A549 (cell line): ENCODE results near the gene SMO. TPM values are rescaled to one million over a fixed set of nuclear protein-coding genes. Genes with fewer than 3 reads are reported as not detected.

ENCODE experiments used
- ATAC-seq, 2 experiments: fragments of 200-7000 bp in 1 of 2; fragments of >200 bp in 1 of 2; cut with Nextera tagmentation in 1 of 2; cut with Tn5 transposase in 1 of 2; 3 replicates each; pipeline versions ENCODE4 v1.8.0 to v1.9.1; 2018 to 2020; ENCODE audit warnings: mild to moderate bottlenecking in 1 of 2, moderate library complexity in 1 of 2
- CTCF ChIA-PET: fragments of 300-600 bp; sonication (Branson Sonifier 250); formaldehyde crosslinking; extraction: SDS; loops from one replicate; lab custom pipeline; 2021; ENCODE audit warnings: antibody characterized with exemption, inconsistent platforms; lab: Yijun Ruan, JAX
- POLR2A ChIA-PET: fragments of 350-600 bp; formaldehyde crosslinking; extraction: SDS; loops from one replicate; lab custom pipeline; 2021; ENCODE audit warnings: antibody characterized with exemption, inconsistent platforms; lab: Yijun Ruan, JAX
- DNase-seq, 2 experiments: peaks; one replicate each; pipeline versions ENCODE4 v3.0.0 to v3.0.0-alpha.2; 2011 to 2016; ENCODE audit warnings: low read depth in 1 of 2, low spot score in 1 of 2
- FAIRE-seq: peaks from 2 replicates; lab custom pipeline; 2011; peaks lifted over from hg19 to GRCh38; lab: Jason Lieb, UNC
- H3K27ac ChIP-seq, 2 experiments: fragments of >200 bp; sonication (Bioruptor Twin); formaldehyde crosslinking; 3 replicates each; pipeline ENCODE4 v1.5.1; 2016 to 2017
- H3K4me1 ChIP-seq: fragments of >200 bp; sonication (Bioruptor Twin); formaldehyde crosslinking; 3 replicates; pipeline ENCODE4 v1.6.1; 2016
- H3K4me2 ChIP-seq: fragments of >200 bp; sonication (Bioruptor Twin); formaldehyde crosslinking; 3 replicates; pipeline ENCODE4 v1.6.1; 2016
- H3K4me3 ChIP-seq: fragments of >200 bp; sonication (Bioruptor Twin); formaldehyde crosslinking; 3 replicates; pipeline ENCODE4 v1.5.1; 2016
- H3K9me3 ChIP-seq: fragments of >200 bp; sonication (Bioruptor Twin); formaldehyde crosslinking; 3 replicates; pipeline ENCODE4 v1.6.1; 2016
- BCL3 ChIP-seq: fragments of >200 bp; sonication (Bioruptor Twin); formaldehyde crosslinking; IDR thresholded peaks from 3 replicates; pipeline ENCODE4 v1.6.1; 2016
- CBX2 ChIP-seq: fragments of 200-600 bp; sonication (generic); IDR thresholded peaks from 2 replicates; pipeline ENCODE4 v1.6.1; 2016; ENCODE audit warnings: low read depth, mild to moderate bottlenecking, borderline replicate concordance
- CTCF ChIP-seq: fragments of >200 bp; sonication (Bioruptor Twin); formaldehyde crosslinking; IDR thresholded peaks from 3 replicates; pipeline ENCODE4 v1.5.1; 2016
- EHF ChIP-seq: fragments of 250-450 bp; sonication (Bioruptor Pico); IDR thresholded peaks from 2 replicates; pipeline ENCODE4 v1.5.0; 2020; ENCODE audit warnings: mild to moderate bottlenecking
- EHMT2 ChIP-seq: fragments of 200-600 bp; sonication (generic); IDR thresholded peaks from 2 replicates; pipeline ENCODE4 v1.6.1; 2016; ENCODE audit warnings: antibody characterized with exemption, low read depth, mild to moderate bottlenecking, moderate library complexity
- FOSB ChIP-seq: fragments of 250-450 bp; sonication (Bioruptor Pico); IDR thresholded peaks from 2 replicates; pipeline ENCODE4 v1.5.0; 2020; ENCODE audit warnings: mild to moderate bottlenecking, moderate library complexity
- FOSL2 ChIP-seq, 2 experiments: fragments of 450-650 bp in 1 of 2; fragments of >200 bp in 1 of 2; sonication (Bioruptor Twin) in 1 of 2; formaldehyde crosslinking; IDR thresholded peaks; 2 replicates each; pipeline versions ENCODE4 v1.5.0 to v1.6.1; 2016 to 2020; ENCODE audit warnings: mild to moderate bottlenecking in 1 of 2, moderate library complexity in 1 of 2
- FOXS1 ChIP-seq: fragments of 250-450 bp; sonication (Bioruptor Pico); IDR thresholded peaks from 2 replicates; pipeline ENCODE4 v1.5.0; 2020; ENCODE audit warnings: mild to moderate bottlenecking, moderate library complexity
- GATA3 ChIP-seq: IDR thresholded peaks from 2 replicates; pipeline ENCODE4 v1.6.1; 2012; ENCODE audit warnings: borderline replicate concordance
- HDAC2 ChIP-seq: fragments of 200-600 bp; sonication (generic); IDR thresholded peaks from 2 replicates; pipeline ENCODE4 v1.6.1; 2016
- HES2 ChIP-seq: fragments of >200 bp; sonication (Bioruptor Twin); formaldehyde crosslinking; IDR thresholded peaks from 2 replicates; pipeline ENCODE4 v1.6.1; 2016
- HOXB5 ChIP-seq: fragments of 250-450 bp; sonication (Bioruptor Pico); IDR thresholded peaks from 2 replicates; pipeline ENCODE4 v1.5.0; 2020; ENCODE audit warnings: mild to moderate bottlenecking, moderate library complexity
- JUN ChIP-seq, 2 experiments: fragments of >200 bp; sonication (Bioruptor Twin); formaldehyde crosslinking; IDR thresholded peaks; 2 replicates in 1 of 2; 3 replicates in 1 of 2; pipeline ENCODE4 v1.6.1; 2016 to 2017
- MAX ChIP-seq: IDR thresholded peaks from 2 replicates; pipeline ENCODE4 v1.6.1; 2012
- MAZ ChIP-seq: fragments of 150-350 bp; IDR thresholded peaks from 2 replicates; pipeline ENCODE4 v1.6.1; 2014; ENCODE audit warnings: antibody characterized with exemption, low read depth, low read length, borderline replicate concordance
- MYC ChIP-seq: IDR thresholded peaks from 2 replicates; pipeline ENCODE4 v1.6.1; 2012; ENCODE audit warnings: mild to moderate bottlenecking, inconsistent platforms, low read length, improper control_type of control experiment, borderline replicate concordance
- NFE2L2 ChIP-seq: fragments of 150-350 bp; conservative IDR thresholded peaks from 2 replicates; pipeline ENCODE4 v1.6.1; 2014; ENCODE audit warnings: low read length
- POLR2A ChIP-seq: IDR thresholded peaks from 2 replicates; pipeline ENCODE4 v1.6.1; 2012; ENCODE audit warnings: mild to moderate bottlenecking, low read length
- RAD21 ChIP-seq, 2 experiments: fragments of >200 bp in 1 of 2; sonication (Bioruptor Twin) in 1 of 2; formaldehyde crosslinking in 1 of 2; IDR thresholded peaks in 1 of 2; conservative IDR thresholded peaks in 1 of 2; 2 replicates in 1 of 2; 3 replicates in 1 of 2; pipeline ENCODE4 v1.6.1; 2012 to 2018; ENCODE audit warnings: inconsistent platforms in 1 of 2
- RNF2 ChIP-seq: fragments of 200-600 bp; sonication (generic); IDR thresholded peaks from 2 replicates; pipeline ENCODE4 v1.6.1; 2016; ENCODE audit warnings: low read depth, mild to moderate bottlenecking, antibody characterized with exemption, moderate library complexity, borderline replicate concordance
- TFCP2L1 ChIP-seq: fragments of 250-450 bp; sonication (Bioruptor Pico); IDR thresholded peaks from 2 replicates; pipeline ENCODE4 v1.5.0; 2021; ENCODE audit warnings: mild to moderate bottlenecking
- ZFP36 ChIP-seq: fragments of 450-650 bp; IDR thresholded peaks from 2 replicates; pipeline ENCODE4 v1.6.1; 2014; ENCODE audit warnings: borderline replicate concordance; ENCODE audit not compliant: partially characterized antibody
- ZNF302 ChIP-seq: fragments of 250-450 bp; sonication (Bioruptor Pico); IDR thresholded peaks from 2 replicates; pipeline ENCODE4 v1.9.0; 2021; ENCODE audit warnings: inconsistent platforms, mild to moderate bottlenecking, moderate library complexity
- WGBS: methylation state at CpG from one replicate; pipeline ENCODE4 v1.1.6; 2017; ENCODE audit errors: missing lambda C conversion rate; 5-methylcytosine and 5-hydroxymethylcytosine counted together
- polyA plus RNA-seq, 4 experiments: library from polyadenylated mRNA; depleted of rRNA in 3 of 4; stranded (reverse); fragments of >200 nt; fragmentation: RNase III in 1 of 4; extraction: RNeasy Plus Mini Kit Qiagen cat#74134 plus additional on column Dnase treatment in 1 of 4; gene quantifications; 2 replicates in 3 of 4; 3 replicates in 1 of 4; pipeline ENCODE4 v1.2.3, GENCODE V29; 2011 to 2017

SMO gene
- polyA plus RNA-seq, 2 of the 4 experiments (the other 2 are of a cell fraction), result 11.8 to 18.3 TPM

- CTCF ChIA-PET, result interaction anchor here (0.5 to 6.4 kb wide), 6 partner anchors 12 to 137 kb away, joined by 3 to 46 read pairs (median 8); no protein-coding TSS in a partner anchor
- 89% methylated on average over 18 of the region's 18 CpGs for WGBS
- no peaks in the 10 kb centered on the region for H3K9me3 ChIP-seq
Observed at GRCh38 chr7:129205987-129206785, 17.8 kb downstream of the SMO start.

GRCh38 chr7:129208667-129209066, 20.2 kb downstream of the SMO start:
- no peak for TF ChIP-seq CTCF
- TF ChIP-seq MAZ, result no peak
- TF ChIP-seq EHF (CRISPR knock-in tag), result no peak
- no peak for TF ChIP-seq POLR2A
- no peak for TF ChIP-seq JUN (IDR thresholded peaks at IDR 0.05)
- TF ChIP-seq FOSB (CRISPR knock-in tag), result no peak
- TF ChIP-seq FOXS1 (CRISPR knock-in tag), result no peak
- no peak for TF ChIP-seq MAX
- no peak for TF ChIP-seq HES2
- TF ChIP-seq GATA3, result no peak
- no peak for TF ChIP-seq HOXB5 (CRISPR knock-in tag)
- no peak for TF ChIP-seq ZFP36
- TF ChIP-seq RAD21 (conservative IDR thresholded peaks at IDR 0.05 in 1 of 2, IDR thresholded peaks at IDR 0.05 in 1 of 2), result no peak
- TF ChIP-seq HDAC2, result no peak
- no peak for TF ChIP-seq RNF2
- 79% methylated on average over 9 of the region's 9 CpGs for WGBS
- DNase-seq (no peak), FAIRE-seq (no peak), ATAC-seq (no peak)
- CTCF ChIA-PET, result interaction anchor here (0.6 to 8.3 kb wide), 9 partner anchors 10 to 265 kb away, joined by 3 to 88 read pairs (median 4); no protein-coding TSS in a partner anchor
- Histone ChIP-seq H3K4me1 (no peaks in the 10 kb centered on the region), H3K27ac (no peak overlapping the region), H3K4me3 (no peak overlapping the region), H3K4me2 (no peak overlapping the region), H3K9me3 (no peaks in the 10 kb centered on the region)
- POLR2A ChIA-PET, result no interaction called here

More at GRCh38 chr7:129205987-129206785, 17.8 kb downstream of the SMO start:
- Histone ChIP-seq H3K4me3 (no peak overlapping the region), H3K27ac (no peak overlapping the region), H3K4me2 (no peak overlapping the region), H3K4me1 (no peaks in the 10 kb centered on the region)
- POLR2A ChIA-PET, result no interaction called here
- FAIRE-seq (no peak), ATAC-seq (no peak), DNase-seq (no peak)
- TF ChIP-seq POLR2A, result no peak
- no peak for TF ChIP-seq FOSL2 (IDR thresholded peaks at IDR 0.05)
- no peak for TF ChIP-seq FOSL2 (CRISPR knock-in tag; IDR thresholded peaks at IDR 0.05)
- TF ChIP-seq MYC, result no peak
- no peak for TF ChIP-seq NFE2L2
- no peak for TF ChIP-seq TFCP2L1 (CRISPR knock-in tag)
- TF ChIP-seq BCL3, result no peak
- no peak for TF ChIP-seq CBX2
- TF ChIP-seq EHMT2, result no peak
- no peak for TF ChIP-seq ZNF302 (CRISPR knock-in tag)
